HFF-Myc (cell line): ENCODE results near the gene CLDN20.

Experiments
- DNase-seq: peaks from one replicate; pipeline ENCODE4 v3.0.0-alpha.2; 2011; ENCODE audit warnings: low read depth; ENCODE audit errors: extremely low read depth
- H3K4me3 ChIP-seq: replicated peaks from 2 replicates; pipeline ENCODE4 v1.5.1; 2011; ENCODE audit warnings: low read depth, mild to moderate bottlenecking, control low read depth, low read length
- CTCF ChIP-seq: IDR thresholded peaks from 2 replicates; pipeline ENCODE4 v1.5.1; 2012; ENCODE audit warnings: mild to moderate bottlenecking, low read depth, low read length, control low read depth; ENCODE audit errors: missing control alignments

The CLDN20 gene

DNA sequence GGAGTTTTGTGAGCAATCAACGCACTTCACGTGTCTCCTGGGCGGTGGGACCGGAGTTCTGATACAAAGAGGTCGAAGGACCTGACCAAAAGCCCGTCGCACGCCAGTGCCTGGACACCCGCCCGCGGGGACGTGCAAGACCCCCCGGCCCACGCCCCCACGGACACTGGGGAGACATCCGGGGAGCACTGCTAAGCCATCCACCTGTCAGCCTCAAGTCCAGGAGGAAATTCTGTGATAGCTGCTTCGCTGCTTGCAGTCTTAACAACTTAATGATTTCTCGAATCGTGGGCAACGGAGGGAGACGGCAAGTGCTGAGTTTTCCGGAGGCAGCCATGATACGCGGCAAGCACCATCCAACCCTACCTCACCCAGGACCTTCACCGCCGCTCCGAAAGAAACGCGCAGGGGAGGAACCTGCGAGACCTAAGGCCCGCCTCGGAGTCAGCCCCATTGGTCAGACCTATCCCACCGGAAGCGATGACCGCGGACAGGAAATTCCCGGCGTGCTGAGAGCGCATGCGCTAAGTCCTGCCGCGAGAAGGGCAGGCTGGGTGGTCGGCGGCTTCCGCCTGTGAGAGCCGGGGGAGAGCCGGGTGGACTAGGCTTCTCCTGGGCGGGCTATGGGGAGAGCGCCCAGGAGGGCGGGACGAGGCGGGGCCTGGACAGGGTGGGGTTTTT, 50.4 kb downstream of the CLDN20 start, which contains the start of gene TFB1M:
TFB1M (minus strand) TSS at position 393 of the 681 bp plus-strand sequence; CDS start at position 337, 56 bp downstream.
- TF ChIP-seq CTCF = no peak
- DNase-seq = peak; percentile 98
- peak within 1 kb of the TSS; percentile 99 for H3K4me3 ChIP-seq

DNA sequence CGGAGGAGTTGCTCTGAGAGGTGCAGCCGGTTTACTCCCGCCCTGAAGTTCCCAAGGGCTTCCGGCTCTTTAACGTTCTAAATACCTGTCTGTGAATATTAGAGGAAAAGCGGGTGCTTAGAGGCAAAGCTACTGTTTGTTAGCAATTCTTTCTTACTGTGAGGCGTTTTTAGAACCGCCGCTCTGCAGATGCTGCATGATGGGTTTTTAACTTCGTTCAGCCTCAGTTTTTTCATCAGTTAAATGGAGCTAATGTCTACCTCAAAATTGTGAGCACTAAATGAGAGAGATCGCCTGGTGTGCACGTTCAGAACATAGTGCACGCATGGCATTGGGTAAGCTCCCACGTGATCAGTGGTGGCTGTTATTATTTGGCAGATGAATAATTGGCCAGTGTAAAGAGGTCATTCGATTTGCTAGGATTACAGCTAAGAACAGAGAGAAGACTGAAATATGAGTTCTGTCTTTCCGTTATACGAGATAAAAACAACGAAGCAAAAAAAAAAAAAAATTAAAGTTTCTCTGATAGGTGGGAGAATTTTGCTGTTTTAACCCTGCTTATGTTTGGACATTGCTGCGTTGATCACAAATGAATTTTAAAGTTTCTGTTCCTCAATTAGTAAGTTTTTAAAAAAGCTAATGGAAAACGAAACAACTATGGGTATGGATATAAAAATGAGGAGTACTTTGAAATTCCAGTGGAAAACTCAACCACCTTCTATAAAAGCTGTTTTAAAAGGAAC, 51.1 kb downstream of the CLDN20 start:
- TF ChIP-seq CTCF = no peak
- H3K4me3 ChIP-seq = peak overlapping the region; percentile 99
- peak; percentile 83 for DNase-seq

GRCh38 chr6:155315516-155315871, 51.7 kb downstream of the CLDN20 start:
- TF ChIP-seq CTCF = no peak
- peak overlapping the region; percentile 99 for H3K4me3 ChIP-seq
- DNase-seq = no peak

DNA sequence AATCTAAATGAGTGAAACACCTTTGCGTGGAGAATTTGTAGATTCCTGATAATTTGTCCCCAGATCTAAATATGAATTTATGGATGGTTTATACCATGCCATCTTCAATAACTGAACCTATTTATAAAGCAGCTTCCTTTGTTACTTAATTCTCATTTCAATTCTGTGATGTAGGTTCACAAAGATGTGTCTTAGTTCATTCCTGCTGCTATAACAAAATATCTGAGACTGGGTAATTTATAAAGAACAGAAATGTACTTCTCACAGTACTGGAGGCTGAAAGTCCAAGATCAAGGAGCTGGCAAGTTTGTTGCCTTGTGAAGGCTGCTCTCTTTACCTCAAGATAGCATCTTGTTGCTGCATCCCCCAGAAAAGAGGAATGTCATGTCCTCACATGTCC, 52.6 kb downstream of the CLDN20 start:
- H3K4me3 ChIP-seq = no peak overlapping the region
- DNase-seq = no peak
- no peak for TF ChIP-seq CTCF

DNA sequence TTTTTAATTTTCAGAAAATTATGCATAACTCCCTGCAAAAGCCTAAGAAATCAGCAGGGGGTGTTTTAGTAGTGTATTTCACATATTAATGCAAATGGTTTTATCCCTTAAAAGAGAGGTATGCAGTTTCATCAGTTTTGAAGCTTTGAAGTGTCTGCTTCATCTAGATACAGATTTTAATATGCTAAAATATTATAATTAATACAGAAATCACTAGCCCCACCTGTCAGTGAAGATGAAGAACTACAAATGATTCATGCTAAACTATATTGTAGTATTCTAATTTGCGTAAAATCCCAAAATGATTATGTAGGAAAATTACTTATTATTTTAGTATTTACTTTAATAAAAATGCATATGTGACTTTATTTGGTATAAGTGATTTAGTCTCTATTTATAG, 53.4 kb downstream of the CLDN20 start:
- H3K4me3 ChIP-seq = no peak overlapping the region
- TF ChIP-seq CTCF = no peak
- DNase-seq = no peak

- no peak for DNase-seq
- no peak for TF ChIP-seq CTCF
- no peak overlapping the region for H3K4me3 ChIP-seq
Measured at GRCh38 chr6:155319902-155320301, 56.1 kb downstream of the CLDN20 start.
